ENCODE results near the gene RB1. TPM values are rescaled to one million over a fixed set of nuclear protein-coding genes. Genes with fewer than 3 reads are reported as not detected.
"Not testable (repeated sequence)": the region's sequence is repeated elsewhere in the genome, so short reads cannot be mapped to it uniquely, and the experiment has no call there.

Gene RB1
- total RNA-seq, 1 donor from 2014 or later, result 41.0 TPM

GRCh38 chr13:48446464-48446863 is 142.9 kb downstream of the RB1 start:
- peaks cover 12% of the 10 kb centered on the region for H3K9me3 ChIP-seq
- intact Hi-C loops (cut with DNase I), result no loop called here
- H3K27me3 ChIP-seq, result no peaks in the 10 kb centered on the region
- TF ChIP-seq CTCF (IDR thresholded peaks at IDR 0.05), result no peak
- DNase-seq, result no peak
- H3K4me1 ChIP-seq, result peaks cover 13% of the 10 kb centered on the region
- H3K36me3 ChIP-seq, result peaks cover 3% of the 10 kb centered on the region
- H3K27ac ChIP-seq, result no peak overlapping the region
- H3K4me3 ChIP-seq, result no peak overlapping the region
- ATAC-seq, result peak; percentile 17

GRCh38 chr13:48448285-48448958 is 144.9 kb downstream of the RB1 start:
- peak overlapping the region; percentile 52 for H3K27ac ChIP-seq
- TF ChIP-seq CTCF (IDR thresholded peaks at IDR 0.05), result no peak
- no peaks in the 10 kb centered on the region for H3K27me3 ChIP-seq
- intact Hi-C loops (cut with DNase I), result no loop called here
- H3K4me3 ChIP-seq, result peak overlapping the region; percentile 18
- ATAC-seq (no peak), DNase-seq (no peak)
- peaks cover 12% of the 10 kb centered on the region for H3K9me3 ChIP-seq
- peaks cover 13% of the 10 kb centered on the region for H3K4me1 ChIP-seq
- H3K36me3 ChIP-seq, result peaks cover 10% of the 10 kb centered on the region

DNA sequence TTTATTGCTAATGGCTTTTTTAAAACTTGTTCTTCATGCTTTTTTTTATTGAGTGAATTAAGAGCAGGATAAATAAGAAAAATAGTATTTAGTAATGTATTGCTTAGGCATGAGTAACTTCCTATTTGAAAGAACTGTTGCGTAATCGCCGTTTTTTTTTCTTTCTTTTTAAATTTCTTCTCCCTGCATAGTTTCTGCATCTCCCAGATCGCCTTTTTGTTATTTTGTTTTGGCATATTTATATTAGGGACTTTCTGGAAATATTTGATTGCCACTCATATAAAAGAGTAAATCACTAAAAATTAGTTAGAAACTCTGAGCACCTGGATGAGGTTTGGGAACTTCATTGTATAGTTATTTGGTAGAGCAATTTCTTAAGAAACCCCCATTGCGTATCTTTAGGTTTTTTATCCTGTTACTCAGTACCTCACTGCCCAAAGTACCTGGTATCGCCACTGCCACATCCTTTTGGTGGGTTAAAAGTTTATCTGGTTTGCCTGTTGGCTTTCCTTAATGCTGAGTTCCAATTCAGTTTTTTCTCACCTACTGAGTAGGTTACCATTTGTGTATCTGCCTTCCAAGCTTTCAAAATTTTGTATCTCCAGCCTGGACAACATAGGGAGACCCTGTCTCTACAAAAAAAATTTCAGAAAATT is 145.5 kb downstream of the RB1 start:
- Histone ChIP-seq H3K9me3 (peaks cover 12% of the 10 kb centered on the region), H3K36me3 (peaks cover 13% of the 10 kb centered on the region), H3K27ac (peak overlapping the region; percentile 52), H3K4me3 (peak overlapping the region; percentile 18), H3K27me3 (no peaks in the 10 kb centered on the region), H3K4me1 (peaks cover 13% of the 10 kb centered on the region)
- DNase-seq (no peak), ATAC-seq (no peak)
- no peak for TF ChIP-seq CTCF (IDR thresholded peaks at IDR 0.05)
- intact Hi-C loops (cut with DNase I), result no loop called here

DNA sequence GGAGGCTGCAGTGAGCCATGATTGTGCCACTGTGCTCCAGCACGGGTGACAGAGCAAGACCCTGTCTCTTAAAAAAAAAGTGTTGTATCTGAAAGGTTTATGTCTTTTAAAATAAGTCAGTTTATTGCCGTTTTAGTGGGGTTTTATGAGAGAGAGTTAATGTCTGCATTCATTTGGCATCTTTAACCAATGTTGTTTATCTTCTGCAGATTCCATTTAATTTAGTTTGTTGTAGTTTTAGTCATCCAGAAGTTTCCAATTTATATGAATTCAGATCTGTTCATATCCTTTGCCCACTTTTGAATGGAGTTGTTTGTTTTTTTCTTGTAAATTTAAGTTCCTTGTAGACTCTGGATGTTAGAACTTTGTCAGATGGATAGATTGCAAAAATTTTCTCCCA is 146.1 kb downstream of the RB1 start:
- intact Hi-C loops (cut with DNase I), result no loop called here
- Histone ChIP-seq H3K27me3 (no peaks in the 10 kb centered on the region), H3K4me3 (no peak overlapping the region), H3K4me1 (peaks cover 13% of the 10 kb centered on the region), H3K9me3 (peaks cover 12% of the 10 kb centered on the region), H3K27ac (peak overlapping the region; percentile 52), H3K36me3 (peaks cover 19% of the 10 kb centered on the region)
- ATAC-seq (no peak), DNase-seq (no peak)
- no peak for TF ChIP-seq CTCF (IDR thresholded peaks at IDR 0.05)

- ATAC-seq; intact Hi-C loops (cut with DNase I); H3K27me3 ChIP-seq; H3K4me3 ChIP-seq; DNase-seq; H3K27ac ChIP-seq: not testable (repeated sequence)
- H3K4me1 ChIP-seq, result peaks cover 13% of the 10 kb centered on the region
- peaks cover 23% of the 10 kb centered on the region for H3K36me3 ChIP-seq
- peaks cover 12% of the 10 kb centered on the region for H3K9me3 ChIP-seq
Observed at GRCh38 chr13:48451196-48451595, 147.6 kb downstream of the RB1 start.

- Histone ChIP-seq H3K27ac (no peak overlapping the region), H3K27me3 (no peaks in the 10 kb centered on the region), H3K4me3 (no peak overlapping the region), H3K9me3 (no peaks in the 10 kb centered on the region), H3K36me3 (peaks cover 53% of the 10 kb centered on the region), H3K4me1 (no peaks in the 10 kb centered on the region)
- TF ChIP-seq CTCF (IDR thresholded peaks at IDR 0.05), result no peak
- intact Hi-C loops (cut with DNase I), result no loop called here
- DNase-seq (peak; percentile 51), ATAC-seq (no peak)
Observed at GRCh38 chr13:48456546-48456945, 153.0 kb downstream of the RB1 start.

All from upper lobe of right lung (tissue), 1 donor.